HepG2 (cell line): Measurements from ENCODE around the gene PAK1IP1. TPM values are rescaled to one million over a fixed set of nuclear protein-coding genes. Genes with fewer than 3 reads are reported as not detected.
A peak's percentile ranks its signal among the peaks of the same experiment; 100 is the strongest.

Source experiments
- BHLHE40 ChIP-seq: IDR thresholded peaks from 2 replicates; pipeline ENCODE4 v1.6.1; 2011; ENCODE audit warnings: low read length, improper control_type of control experiment
- CBX5 ChIP-seq: sonication (generic); formaldehyde crosslinking; IDR thresholded peaks from 2 replicates; pipeline ENCODE4 v1.4.0; 2020; ENCODE audit warnings: missing genetic modification reagents, borderline replicate concordance
- DNMT3B ChIP-seq: conservative IDR thresholded peaks from 2 replicates; pipeline ENCODE4 v1.6.1; 2016; ENCODE audit warnings: missing biosample characterization, control low read depth
- ETV5 ChIP-seq: IDR thresholded peaks from 2 replicates; pipeline ENCODE4 v1.6.1; 2018; ENCODE audit warnings: missing biosample characterization, missing genetic modification reagents, inconsistent platforms, borderline replicate concordance
- FOSL1 ChIP-seq: sonication (generic); formaldehyde crosslinking; IDR thresholded peaks from 2 replicates; pipeline ENCODE4 v1.9.0; 2021; ENCODE audit warnings: missing genetic modification reagents, borderline replicate concordance
- IRX3 ChIP-seq: sonication (generic); formaldehyde crosslinking; IDR thresholded peaks from 2 replicates; pipeline ENCODE4 v1.8.1; 2023; ENCODE audit warnings: mild to moderate bottlenecking, low read depth, missing genetic modification reagents, borderline replicate concordance
- JARID2 ChIP-seq: sonication (generic); formaldehyde crosslinking; IDR thresholded peaks from 2 replicates; pipeline ENCODE4 v1.8.1; 2023; ENCODE audit warnings: missing genetic modification reagents, inconsistent platforms; ENCODE audit not compliant: insufficient replicate concordance
- KAT8 ChIP-seq: IDR thresholded peaks from 2 replicates; pipeline ENCODE4 v1.6.1; 2016; ENCODE audit warnings: missing genetic modification reagents, missing compliant biosample characterization
- MATR3 ChIP-seq: sonication (generic); formaldehyde crosslinking; IDR thresholded peaks from 2 replicates; pipeline ENCODE4 v1.4.0; 2020; ENCODE audit warnings: missing genetic modification reagents
- RBFOX2 ChIP-seq: fragments of 200-400 bp; formaldehyde crosslinking; IDR thresholded peaks from 2 replicates; pipeline ENCODE4 v1.6.1; 2017; ENCODE audit warnings: low read depth, mild to moderate bottlenecking, low read length
- RXRA ChIP-seq: sonication (generic); formaldehyde crosslinking; IDR thresholded peaks from 2 replicates; pipeline ENCODE4 v1.5.1; 2020; ENCODE audit warnings: missing genetic modification reagents
- SIX4 ChIP-seq: sonication (generic); formaldehyde crosslinking; IDR thresholded peaks from 2 replicates; pipeline ENCODE4 v1.4.0; 2020; ENCODE audit warnings: missing genetic modification reagents
- SNAI1 ChIP-seq: sonication (generic); formaldehyde crosslinking; IDR thresholded peaks from 2 replicates; pipeline ENCODE4 v1.5.0; 2020; ENCODE audit warnings: mild to moderate bottlenecking, missing genetic modification reagents, borderline replicate concordance
- SRSF1 ChIP-seq: fragments of 200-400 bp; formaldehyde crosslinking; optimal IDR thresholded peaks from 2 replicates; pipeline ENCODE3; 2017; ENCODE audit warnings: mild to moderate bottlenecking, low read depth, low read length, moderate library complexity
- TOE1 ChIP-seq: sonication (generic); formaldehyde crosslinking; IDR thresholded peaks from 2 replicates; pipeline ENCODE4 v1.4.0; 2020; ENCODE audit warnings: mild to moderate bottlenecking, missing genetic modification reagents
- ZBTB20 ChIP-seq: sonication (generic); formaldehyde crosslinking; IDR thresholded peaks from 2 replicates; pipeline ENCODE4 v1.8.1; 2023; ENCODE audit warnings: missing genetic modification reagents, low read depth, mild to moderate bottlenecking, borderline replicate concordance
- ZFX ChIP-seq: sonication (generic); formaldehyde crosslinking; IDR thresholded peaks from 2 replicates; pipeline ENCODE4 v1.4.0; 2020; ENCODE audit warnings: mild to moderate bottlenecking, low read depth, missing genetic modification reagents, moderate library complexity
- ZKSCAN5 ChIP-seq: sonication (generic); formaldehyde crosslinking; IDR thresholded peaks from 2 replicates; pipeline ENCODE4 v1.5.1; 2020; ENCODE audit warnings: mild to moderate bottlenecking, missing genetic modification reagents
- ZNF263 ChIP-seq: sonication (generic); formaldehyde crosslinking; IDR thresholded peaks from 2 replicates; pipeline ENCODE4 v1.4.0; 2020; ENCODE audit warnings: missing genetic modification reagents
- ZNF282 ChIP-seq: fragments of 450-650 bp; IDR thresholded peaks from 2 replicates; pipeline ENCODE4 v1.6.1; 2018; ENCODE audit not compliant: partially characterized antibody
- ZNF563 ChIP-seq: sonication (generic); formaldehyde crosslinking; IDR thresholded peaks from 2 replicates; pipeline ENCODE4 v1.8.0; 2022; ENCODE audit warnings: mild to moderate bottlenecking, moderate library complexity, missing genetic modification reagents
- ZNF652 ChIP-seq: IDR thresholded peaks from 2 replicates; pipeline ENCODE4 v1.6.1; 2016; ENCODE audit warnings: low read depth, borderline replicate concordance
- polyA plus RNA-seq, 8 experiments: library from polyadenylated mRNA; depleted of rRNA in 3 of 8; stranded (reverse) in 7 of 8; unstranded in 1 of 8; fragments of >200 nt; fragmentation: Illumina TruSeq in 4 of 8; extraction: Trizol in 4 of 8; gene quantifications; 2 replicates each; pipeline versions ENCODE4 v1.2.1 to v1.2.3, GENCODE V29; 2011 to 2016; ENCODE audit warnings: low read depth in 4 of 8, missing spikeins in 1 of 8, mixed read lengths in 1 of 8; ENCODE audit not compliant: insufficient read depth in 1 of 8
- total RNA-seq, 5 experiments: library from RNA; depleted of rRNA; stranded (reverse); fragments of >200 nt; fragmentation: Illumina TruSeq; extraction: Trizol; gene quantifications; 2 replicates each; pipeline ENCODE4 v1.2.3, GENCODE V29; 2016; ENCODE audit warnings: low read depth in 1 of 5
- TF ChIP-seq, protein P1 (sequence below): sonication (generic); IDR thresholded peaks from 2 replicates; pipeline ENCODE4 v1.6.1; 2016; ENCODE audit warnings: low read depth, borderline replicate concordance
- TF ChIP-seq, protein P2 (sequence below): sonication (generic); formaldehyde crosslinking; IDR thresholded peaks from 2 replicates; pipeline ENCODE4 v1.4.0; 2020; ENCODE audit warnings: missing genetic modification reagents, borderline replicate concordance
- TF ChIP-seq, protein P3 (sequence below): sonication (generic); formaldehyde crosslinking; IDR thresholded peaks from 2 replicates; pipeline ENCODE4 v1.5.0; 2020; ENCODE audit warnings: mild to moderate bottlenecking, low read depth, missing genetic modification reagents, borderline replicate concordance
- TF ChIP-seq, protein P4 (sequence below): sonication (generic); formaldehyde crosslinking; IDR thresholded peaks from 2 replicates; pipeline ENCODE4 v1.5.0; 2020; ENCODE audit warnings: missing genetic modification reagents, mild to moderate bottlenecking, borderline replicate concordance

PAK1IP1 gene
- total and polyA plus RNA-seq, 2 of the 13 experiments (the other 11 are each of a cell fraction or from before 2014, with no cell fraction given): 23.4 to 66.2 TPM

DNA sequence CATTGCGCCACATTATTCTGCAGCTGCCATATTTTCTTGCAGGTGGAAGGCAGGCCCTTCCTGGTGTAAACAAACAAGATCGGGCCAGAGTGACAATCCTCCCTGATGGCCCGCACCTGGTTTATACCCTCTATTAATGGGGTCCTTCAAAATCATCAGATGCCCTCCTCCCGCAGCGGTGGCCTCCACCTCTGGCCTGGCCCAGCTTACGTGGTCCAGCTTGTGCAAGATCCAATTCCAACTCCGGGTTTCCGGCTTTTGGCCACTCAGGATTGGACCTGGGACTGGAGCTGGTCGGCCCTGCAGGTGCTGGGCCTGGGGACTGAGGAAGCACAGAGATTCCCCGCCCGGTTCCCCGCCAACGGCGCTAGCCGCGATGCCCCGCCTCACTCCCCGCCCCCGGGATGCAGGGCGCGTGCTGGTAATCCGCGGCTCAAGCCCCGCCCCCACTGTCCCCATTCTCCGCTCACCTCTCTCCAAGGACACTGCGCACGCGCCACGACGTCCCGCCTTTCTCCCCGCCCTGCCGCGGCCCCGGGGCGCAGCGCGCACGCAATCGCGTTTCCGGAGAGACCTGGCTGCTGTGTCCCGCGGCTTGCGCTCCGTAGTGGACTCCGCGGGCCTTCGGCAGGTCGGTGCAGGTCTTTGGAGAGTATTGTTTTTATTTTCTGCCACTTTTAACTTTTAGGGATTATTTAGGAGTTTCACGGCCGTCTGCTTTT is 52.6 kb downstream of the PAK1IP1 start, which contains the start of gene TMEM14B (continued):
- TF ChIP-seq, protein P1, sequence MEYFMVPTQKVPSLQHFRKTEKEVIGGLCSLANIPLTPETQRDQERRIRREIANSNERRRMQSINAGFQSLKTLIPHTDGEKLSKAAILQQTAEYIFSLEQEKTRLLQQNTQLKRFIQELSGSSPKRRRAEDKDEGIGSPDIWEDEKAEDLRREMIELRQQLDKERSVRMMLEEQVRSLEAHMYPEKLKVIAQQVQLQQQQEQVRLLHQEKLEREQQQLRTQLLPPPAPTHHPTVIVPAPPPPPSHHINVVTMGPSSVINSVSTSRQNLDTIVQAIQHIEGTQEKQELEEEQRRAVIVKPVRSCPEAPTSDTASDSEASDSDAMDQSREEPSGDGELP: peak; percentile 73; the same call in 1 of the 2 replicates
- TF ChIP-seq KAT8 (CRISPR knock-in tag) (peak; percentile 94), ZNF282 (no peak), IRX3 (CRISPR knock-in tag) (peak; percentile 76; the same call in 1 of the 2 replicates), ZKSCAN5 (CRISPR knock-in tag) (peak; percentile 78; the same call in 1 of the 2 replicates), SNAI1 (peak; percentile 95), ZNF563 (peak; percentile 98), RBFOX2 (peak; percentile 96), SIX4 (CRISPR knock-in tag) (peak; percentile 82), FOSL1 (0 out of 2 replicates have a peak, but pooled peaks have one; percentile 6), MATR3 (CRISPR knock-in tag) (no peak), SRSF1 (no peak), ZNF652 (no peak), ZFX (CRISPR knock-in tag) (peak; percentile 93), RXRA (CRISPR knock-in tag) (peak; percentile 93), CBX5 (CRISPR knock-in tag) (peak; percentile 58; the same call in 1 of the 2 replicates), ZNF263 (CRISPR knock-in tag) (no peak), JARID2 (CRISPR knock-in tag) (peak; percentile 34), ETV5 (CRISPR knock-in tag) (peak; percentile 99), BHLHE40 (peak; percentile 84), DNMT3B (no peak), TOE1 (CRISPR knock-in tag) (peak; percentile 94; the same call in 1 of the 2 replicates), ZBTB20 (CRISPR knock-in tag) (peak; percentile 89; the same call in 1 of the 2 replicates)
- TF ChIP-seq, protein P2, sequence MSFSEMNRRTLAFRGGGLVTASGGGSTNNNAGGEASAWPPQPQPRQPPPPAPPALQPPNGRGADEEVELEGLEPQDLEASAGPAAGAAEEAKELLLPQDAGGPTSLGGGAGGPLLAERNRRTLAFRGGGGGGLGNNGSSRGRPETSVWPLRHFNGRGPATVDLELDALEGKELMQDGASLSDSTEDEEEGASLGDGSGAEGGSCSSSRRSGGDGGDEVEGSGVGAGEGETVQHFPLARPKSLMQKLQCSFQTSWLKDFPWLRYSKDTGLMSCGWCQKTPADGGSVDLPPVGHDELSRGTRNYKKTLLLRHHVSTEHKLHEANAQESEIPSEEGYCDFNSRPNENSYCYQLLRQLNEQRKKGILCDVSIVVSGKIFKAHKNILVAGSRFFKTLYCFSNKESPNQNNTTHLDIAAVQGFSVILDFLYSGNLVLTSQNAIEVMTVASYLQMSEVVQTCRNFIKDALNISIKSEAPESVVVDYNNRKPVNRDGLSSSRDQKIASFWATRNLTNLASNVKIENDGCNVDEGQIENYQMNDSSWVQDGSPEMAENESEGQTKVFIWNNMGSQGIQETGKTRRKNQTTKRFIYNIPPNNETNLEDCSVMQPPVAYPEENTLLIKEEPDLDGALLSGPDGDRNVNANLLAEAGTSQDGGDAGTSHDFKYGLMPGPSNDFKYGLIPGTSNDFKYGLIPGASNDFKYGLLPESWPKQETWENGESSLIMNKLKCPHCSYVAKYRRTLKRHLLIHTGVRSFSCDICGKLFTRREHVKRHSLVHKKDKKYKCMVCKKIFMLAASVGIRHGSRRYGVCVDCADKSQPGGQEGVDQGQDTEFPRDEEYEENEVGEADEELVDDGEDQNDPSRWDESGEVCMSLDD (CRISPR knock-in tag): no peak; the same call in 1 of the 2 replicates
- TF ChIP-seq, protein P3, sequence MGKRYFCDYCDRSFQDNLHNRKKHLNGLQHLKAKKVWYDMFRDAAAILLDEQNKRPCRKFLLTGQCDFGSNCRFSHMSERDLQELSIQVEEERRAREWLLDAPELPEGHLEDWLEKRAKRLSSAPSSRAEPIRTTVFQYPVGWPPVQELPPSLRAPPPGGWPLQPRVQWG (CRISPR knock-in tag): no peak
- TF ChIP-seq, protein P4, sequence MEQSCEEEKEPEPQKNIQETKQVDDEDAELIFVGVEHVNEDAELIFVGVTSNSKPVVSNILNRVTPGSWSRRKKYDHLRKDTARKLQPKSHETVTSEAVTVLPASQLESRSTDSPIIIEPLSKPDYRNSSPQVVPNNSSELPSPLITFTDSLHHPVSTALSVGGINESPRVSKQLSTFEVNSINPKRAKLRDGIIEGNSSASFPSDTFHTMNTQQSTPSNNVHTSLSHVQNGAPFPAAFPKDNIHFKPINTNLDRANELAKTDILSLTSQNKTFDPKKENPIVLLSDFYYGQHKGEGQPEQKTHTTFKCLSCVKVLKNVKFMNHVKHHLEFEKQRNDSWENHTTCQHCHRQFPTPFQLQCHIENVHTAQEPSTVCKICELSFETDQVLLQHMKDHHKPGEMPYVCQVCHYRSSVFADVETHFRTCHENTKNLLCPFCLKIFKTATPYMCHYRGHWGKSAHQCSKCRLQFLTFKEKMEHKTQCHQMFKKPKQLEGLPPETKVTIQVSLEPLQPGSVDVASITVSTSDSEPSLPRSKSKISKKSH: peak; percentile 82
